CD4-positive, alpha-beta T cell treated with Interleukin-17A for 4 hours (primary cell): Measurements from ENCODE around the gene NELL1.

ENCODE experiments used
- DNase-seq: peaks from one replicate; pipeline ENCODE4 v3.0.0-alpha.2; 2020; ENCODE audit warnings: mixed read lengths

Gene NELL1

DNA sequence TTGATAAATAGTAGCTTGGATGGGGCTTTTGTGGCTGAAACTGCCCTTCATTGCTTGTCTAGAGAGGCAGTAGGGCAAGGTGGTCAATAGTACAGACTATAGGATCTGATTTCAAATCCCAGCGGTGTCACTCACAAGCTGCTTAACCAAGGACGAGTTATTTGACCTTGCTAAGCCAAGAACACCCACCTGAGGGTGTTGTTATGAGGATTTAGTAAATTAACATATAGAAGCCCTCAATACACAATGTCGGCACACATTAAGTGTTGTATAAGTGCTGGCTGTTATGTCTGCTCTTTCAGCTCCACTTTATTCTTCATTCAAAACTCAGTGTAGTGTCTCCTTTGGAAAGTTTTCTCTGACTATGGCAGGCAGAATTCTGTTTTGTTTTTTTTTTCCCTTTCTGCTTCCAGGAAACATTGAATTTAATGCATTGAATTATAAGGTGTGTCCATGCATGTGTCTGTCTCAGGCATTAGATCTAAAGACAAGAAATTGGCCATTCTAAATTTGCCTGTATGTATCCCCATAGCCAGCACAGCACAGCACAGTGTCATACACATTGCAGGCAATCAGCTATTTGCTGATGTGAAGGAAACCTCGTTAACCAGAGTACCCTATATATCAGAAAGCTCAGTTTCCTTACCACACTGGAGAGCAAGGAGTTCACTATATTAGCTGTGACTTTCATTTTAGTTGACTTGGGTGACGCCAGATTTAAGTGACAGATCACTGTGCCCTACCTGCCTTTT lies 212.1 kb downstream of the NELL1 start:
- no peak for DNase-seq

DNA sequence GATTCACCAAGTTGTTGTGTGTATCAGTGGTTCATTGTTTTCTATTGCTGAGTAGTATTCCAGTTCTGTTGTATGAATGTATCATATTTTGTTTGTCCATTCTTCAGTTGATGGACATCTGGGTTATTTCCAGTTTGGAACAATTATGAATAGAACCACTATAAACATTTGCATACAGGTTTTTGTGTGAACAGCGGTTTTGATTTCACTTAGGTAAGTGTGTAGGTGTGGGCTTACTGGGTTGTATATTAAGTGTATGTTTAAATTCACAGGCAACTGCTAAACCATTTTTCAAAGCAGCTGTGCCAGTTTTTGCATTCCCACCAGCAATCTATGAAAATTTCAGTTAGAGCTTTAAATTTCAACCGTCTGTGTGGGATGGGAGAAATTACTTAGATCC lies 217.8 kb downstream of the NELL1 start:
- no peak for DNase-seq

DNA sequence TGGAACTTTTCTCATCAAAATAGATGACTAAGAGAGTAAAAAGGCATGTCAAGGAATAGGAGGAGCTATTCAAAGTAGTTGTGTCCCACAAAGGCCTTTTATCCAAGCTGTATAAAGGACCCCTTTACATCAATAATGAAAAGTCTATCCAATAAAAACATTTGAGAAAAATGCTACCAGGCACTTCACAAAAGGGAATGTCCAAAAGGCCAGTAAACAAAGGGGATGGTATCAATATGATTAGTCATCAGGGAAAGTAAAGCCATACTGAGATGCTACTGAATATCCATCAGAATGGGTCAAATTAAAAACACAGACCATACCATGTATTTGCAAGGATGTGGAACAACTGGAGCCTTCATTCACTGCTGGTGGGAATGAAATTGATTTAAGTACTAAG lies 224.9 kb downstream of the NELL1 start:
- no peak for DNase-seq

DNA sequence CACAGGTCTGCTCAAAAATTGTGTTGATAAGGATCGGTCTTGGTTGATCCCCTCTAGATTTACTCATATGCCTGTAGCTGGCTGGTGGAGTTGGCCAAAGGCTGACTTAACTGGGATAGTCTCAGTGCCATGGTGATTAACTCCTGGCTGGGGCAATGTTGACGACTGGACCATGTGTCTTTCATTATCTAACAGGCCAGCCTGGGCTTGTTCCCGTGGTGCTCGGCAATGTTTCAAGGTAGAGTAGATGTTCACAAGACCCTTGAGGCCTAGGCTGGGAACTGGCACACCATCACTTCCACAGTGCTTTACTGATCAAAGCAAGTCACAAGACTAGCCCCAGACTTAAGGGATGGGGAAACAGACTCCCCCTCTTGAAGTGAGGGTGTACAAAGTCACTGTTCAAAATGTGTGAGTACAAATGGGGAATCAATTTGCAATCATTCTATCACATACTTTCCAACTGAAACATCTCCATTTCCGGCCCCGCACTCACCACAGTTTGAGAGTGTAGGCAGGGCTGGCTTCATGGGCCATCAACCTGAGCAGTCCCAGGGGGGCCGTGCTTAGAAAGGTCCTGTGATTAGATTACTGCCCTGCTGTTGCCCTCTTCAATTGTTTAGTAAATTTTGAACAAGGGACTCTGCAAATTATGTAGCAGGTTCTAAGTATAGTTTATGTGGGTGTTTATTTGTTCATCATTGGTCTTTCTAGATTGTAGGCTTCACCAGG lies 240.8 kb downstream of the NELL1 start:
- no peak for DNase-seq

DNA sequence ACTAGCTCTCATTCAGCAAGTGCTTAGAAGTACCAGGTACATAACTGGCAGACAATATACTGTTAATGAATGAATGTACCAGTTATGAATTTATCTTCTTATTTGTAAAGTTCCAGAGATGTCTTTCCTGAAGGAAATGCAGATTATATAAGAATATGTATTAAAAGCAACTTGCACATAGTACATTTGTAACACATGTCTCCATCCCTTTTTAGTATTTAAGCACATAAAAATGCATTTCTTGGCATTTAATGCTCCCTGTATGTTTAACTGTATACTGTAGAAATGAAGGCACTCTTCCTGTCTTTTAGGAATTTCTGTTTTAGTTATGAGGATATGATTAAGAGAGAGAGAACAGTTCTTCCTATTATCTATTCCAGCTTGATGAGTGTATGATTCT lies 241.3 kb downstream of the NELL1 start:
- DNase-seq: no peak

DNA sequence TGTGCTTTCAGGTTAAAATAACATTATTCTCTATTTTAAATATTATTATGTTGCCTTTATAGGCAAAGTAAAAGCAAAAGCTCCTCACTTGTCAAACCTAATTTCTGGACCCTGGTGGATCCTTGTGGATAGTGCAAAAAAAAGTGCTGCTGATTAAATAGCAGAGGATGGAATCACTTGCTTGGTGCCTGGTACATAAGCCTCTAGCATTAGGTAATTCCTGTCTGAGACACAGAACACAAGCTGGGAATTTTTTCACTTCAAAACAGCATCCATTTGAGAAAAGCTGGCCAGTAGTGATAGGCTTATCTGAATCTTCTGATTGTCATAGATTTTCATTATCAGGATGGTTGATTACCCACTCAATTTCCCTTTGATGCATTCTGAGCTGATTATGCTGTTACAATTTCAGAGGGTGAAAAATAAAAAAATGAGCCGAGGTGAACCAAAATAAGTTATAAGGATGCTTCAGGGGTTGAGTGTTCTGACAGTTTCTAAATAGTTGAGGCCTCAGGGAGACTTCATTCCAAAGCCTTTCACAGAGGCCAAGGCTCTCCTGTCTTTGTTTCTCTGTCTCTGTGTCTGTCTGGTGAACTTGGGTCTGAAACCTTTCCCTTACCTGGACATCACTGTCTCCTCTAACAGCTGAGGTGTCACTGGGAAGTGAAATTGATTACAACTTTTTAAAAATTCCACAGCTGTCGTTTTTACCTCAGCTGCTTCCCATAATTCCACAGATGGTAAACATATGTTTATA lies 242.9 kb downstream of the NELL1 start:
- DNase-seq: no peak

DNA sequence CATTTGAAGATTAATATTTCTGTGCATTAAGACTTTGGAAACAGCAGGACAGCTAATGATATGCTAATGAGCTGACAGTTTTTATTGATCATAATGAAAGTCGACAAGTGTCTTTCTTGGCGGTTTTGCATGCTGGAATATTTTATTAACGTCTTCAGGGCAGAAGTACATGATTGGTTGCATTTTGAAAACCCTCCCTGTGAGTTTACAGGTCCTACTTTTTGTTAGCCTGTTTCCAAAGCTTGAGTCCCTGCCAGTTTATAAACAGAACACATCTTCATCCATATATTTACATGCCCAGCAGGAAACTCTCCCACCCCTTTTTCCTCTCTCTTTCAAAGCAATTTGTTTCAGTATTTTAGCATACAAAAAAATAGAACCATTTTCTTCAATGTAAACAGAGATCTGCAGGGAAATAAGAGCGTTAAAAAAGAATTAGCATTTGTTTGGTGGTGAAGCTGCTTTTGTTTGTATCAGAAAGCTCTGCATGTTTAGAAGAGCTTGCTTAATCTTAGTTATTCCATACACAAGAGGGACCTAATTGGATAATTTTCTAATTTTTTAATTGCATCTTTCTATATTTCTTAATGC lies 243.6 kb downstream of the NELL1 start:
- DNase-seq: no peak

DNA sequence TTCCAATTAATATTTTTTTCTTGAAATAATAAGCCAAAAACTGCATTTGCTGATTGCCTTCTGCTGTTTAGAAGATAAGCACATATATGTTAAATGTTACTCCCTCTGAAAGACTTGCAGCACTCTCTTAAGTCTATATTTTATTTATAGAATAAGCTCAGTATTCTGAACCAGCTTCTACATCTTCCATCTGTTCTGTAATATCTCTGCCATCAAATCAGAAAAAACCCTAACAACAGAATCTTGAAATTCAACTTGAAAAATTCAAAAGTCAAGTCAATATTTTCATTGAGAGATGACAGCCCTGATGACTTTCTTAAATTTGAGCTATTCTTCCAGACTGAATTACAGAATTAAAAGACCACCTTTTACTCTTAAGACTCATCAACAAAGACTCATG lies 247.9 kb downstream of the NELL1 start:
- no peak for DNase-seq

DNA sequence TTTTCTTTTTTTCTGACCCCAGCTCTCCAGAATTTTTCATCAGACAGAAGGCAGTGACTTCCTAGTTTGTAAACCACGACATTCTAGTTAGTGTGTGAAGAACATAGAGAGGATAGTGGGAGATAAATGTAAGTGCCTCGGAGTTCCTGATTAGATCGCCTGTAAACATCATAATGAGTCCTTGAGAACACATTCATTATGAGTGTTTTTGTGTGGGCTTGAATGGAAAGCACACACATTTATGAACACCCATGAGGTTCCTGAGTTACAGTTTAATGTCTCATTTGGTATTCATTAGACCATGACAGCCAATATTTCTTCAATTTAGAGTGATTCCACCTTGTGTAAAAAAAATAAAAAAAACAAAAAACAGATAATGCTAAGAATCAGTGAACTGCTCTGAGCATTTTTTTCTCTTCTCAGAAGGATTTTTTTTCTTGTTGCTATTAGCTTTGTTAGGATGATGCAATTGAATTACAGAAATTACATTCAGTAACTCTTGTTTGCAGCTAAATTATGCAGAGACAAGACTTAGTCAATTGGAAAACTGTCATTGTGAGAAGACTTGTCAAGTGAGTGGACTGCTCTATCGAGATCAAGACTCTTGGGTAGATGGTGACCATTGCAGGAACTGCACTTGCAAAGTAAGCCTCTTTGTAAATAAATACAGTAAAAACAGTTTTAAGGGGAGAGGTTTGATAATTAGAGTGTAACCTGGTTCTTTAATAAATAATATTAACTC lies 257.6 kb downstream of the NELL1 start:
- DNase-seq: no peak

DNA sequence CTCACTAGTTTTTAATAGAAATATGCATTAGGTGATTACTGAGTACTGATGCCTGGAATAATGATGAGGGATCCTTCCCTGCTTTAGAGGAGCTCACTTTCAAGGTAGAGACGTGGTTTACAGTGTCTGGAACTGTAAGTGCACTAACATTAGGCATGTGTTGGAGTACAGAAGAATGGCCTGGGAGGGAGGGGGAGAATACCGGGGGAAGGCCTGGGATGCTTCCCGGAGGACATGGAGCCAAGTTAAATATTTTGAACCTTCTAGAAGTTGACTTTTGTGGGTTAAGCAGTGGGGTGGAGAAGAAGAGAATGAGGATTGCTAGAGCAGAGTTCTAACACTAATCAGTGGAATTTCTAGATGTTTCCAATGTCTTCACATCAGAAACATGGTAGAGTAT lies 261.6 kb downstream of the NELL1 start:
- no peak for DNase-seq

DNA sequence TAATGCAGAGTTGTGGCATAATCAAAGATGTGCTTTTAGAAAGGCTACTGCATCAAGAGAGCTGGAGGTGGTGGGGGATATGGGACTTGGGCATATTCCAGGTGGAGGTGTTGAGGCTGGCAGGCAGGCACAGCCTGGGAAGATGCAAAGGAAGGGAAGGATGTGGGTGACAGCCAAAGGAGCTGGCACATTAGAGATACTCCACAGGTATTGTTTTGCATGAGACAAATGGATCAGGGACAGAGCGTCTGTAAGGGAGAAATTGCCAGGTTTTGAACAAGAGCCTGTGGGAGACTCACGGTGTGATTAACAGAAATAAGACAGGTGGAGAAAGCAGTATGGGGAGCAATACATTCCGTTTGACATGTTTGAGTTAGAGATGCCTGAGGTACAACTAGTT lies 263.7 kb downstream of the NELL1 start:
- DNase-seq: no peak

DNA sequence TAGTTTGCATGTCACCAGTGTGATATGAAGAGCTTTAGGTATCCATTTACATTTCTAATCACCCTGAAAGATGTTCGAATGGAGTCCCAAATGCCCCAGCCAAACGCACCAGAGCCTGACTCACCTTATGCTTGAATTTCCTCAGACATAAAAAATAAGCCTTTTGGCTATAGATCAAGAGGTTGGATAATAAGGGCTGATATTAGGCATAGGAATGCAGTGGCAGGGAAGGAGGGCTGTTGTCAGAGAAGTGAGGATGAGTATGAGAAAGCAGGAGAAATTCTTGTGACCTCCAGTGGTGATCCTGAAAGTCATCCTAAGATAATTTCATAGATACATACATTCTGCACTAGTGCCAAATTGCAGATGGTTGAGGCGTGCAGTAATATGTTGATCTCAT lies 264.6 kb downstream of the NELL1 start:
- DNase-seq: no peak

DNA sequence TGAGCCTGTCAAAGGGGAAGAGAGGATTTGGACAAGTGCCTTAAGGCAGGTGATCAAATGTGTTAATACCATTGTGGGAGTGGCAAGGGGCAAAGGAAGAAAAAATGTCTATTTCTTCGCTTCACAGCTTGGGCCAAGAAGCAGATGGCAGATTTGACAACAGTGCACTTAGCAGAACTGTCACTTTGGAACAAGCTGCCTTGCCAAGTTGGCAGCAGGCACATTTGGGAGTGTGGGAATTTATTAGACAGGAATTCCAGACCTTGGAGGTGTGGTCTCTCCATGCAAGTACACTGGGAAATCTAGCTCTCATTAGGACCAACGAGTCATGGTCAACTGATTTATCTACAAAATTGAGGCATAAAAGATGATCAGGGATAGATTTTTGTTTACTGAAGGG lies 265.1 kb downstream of the NELL1 start:
- DNase-seq: no peak

DNA sequence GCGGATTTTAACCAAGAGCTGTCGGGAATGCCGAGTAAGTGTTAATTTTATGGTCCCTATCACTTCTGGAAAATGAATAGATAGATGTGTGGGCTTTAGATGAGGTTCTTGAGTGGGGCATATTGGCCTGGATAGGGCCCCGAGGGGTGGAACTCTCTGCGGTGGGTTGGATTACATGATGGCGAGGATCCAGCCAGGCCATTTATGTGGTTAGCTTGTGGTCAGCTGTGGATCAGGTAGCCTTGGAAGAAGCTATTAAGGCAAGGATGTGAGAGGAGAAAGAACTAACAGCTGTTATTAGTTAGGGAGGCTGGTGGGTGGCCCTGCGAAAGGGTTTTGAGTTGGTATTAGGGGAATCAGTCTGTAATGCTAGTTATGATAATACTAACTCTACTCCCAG lies 268.4 kb downstream of the NELL1 start:
- DNase-seq: no peak

DNA sequence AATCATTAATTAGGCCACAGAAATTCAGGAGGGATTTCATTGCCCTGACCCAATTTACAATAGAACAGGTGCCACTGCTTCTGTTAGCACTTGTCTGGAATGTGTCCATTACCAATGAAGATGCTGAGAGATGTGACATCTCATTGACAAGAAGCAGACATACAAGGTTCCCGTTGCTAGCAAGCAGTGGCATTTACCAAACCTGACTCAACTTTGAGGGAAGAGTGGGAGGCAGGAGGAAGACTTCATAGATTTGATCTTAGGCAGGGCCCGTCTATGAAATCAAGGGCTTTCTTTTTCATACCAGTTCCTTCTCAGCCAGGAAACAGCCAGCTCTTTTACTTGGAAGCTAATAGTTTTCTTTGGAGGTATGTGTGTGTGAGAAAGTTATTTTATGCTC lies 280.2 kb downstream of the NELL1 start:
- DNase-seq: no peak

DNA sequence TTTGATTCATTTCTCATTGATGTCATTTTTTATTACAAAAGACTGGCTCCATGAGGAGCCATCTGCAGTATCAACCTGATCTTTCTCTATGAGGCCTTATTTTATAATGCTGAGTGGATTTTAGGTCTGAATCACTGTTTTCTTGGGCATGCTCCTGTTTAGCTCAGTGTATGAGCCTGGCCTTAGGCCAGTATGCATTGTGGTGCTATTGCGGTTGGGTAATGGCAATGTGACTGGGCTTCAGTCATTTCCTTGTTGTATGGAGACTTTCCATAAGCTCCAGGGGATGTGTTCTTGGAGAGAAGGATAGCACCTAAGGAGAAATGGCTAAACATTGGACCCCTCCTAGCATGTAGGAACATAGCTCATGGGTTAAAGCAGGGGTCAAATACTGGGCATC lies 293.2 kb downstream of the NELL1 start:
- DNase-seq: no peak

DNA sequence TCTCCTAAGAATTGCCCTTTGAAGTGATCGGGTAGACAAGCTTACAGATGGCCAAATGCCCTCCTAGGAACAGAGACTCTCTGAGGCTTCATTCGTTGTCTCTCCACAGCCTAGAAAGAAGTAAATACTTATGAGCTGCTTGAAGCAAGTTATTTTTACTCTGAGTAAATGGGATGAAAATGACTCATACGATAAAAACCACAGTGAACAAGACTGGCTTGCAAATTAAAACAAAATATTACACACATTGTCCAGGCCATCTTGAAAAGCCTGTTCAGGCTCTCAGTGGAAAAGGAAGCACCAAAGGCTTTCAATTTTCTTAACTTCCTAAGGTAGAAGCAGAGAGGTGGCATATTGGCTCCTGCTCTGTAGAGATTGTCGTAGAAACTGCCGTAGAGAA lies 294.2 kb downstream of the NELL1 start:
- DNase-seq: no peak

DNA sequence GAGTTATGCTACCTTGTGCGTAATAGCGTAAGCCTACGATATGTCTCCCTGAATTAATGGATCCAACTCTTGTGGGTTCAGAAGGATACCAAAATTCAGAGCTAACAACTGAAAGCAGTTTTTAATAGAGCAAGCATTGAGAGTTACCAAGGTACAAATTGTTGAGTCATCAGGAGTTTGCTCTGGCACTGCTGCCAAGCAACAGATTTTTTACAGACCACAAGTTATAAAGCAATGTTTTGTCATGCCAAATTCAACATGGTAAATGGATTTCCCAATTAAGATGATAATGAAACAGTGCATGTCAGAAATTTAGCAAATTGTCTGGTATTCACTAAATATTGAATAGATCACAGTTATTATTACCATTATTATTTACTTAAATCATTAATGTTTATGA lies 295.6 kb downstream of the NELL1 start:
- no peak for DNase-seq

DNA sequence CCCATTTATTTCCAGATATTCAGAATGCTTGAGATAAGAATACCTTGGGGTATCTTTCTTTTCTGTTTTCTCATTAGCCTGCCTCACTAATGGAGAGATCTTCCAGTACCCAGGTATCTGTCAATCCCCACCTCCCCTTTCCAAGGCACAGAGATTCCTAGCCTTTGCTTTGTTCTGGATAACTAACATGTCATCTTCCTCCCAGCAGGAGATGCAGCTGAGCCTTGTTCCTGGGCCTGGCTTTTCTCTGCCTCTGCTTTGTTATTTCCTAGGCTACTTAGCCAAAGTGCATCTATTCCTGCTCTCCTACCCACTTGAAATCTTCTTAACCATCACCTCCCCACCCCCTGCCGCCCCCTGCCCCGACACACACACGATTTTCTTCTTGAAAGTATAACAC lies 297.1 kb downstream of the NELL1 start:
- no peak for DNase-seq

DNA sequence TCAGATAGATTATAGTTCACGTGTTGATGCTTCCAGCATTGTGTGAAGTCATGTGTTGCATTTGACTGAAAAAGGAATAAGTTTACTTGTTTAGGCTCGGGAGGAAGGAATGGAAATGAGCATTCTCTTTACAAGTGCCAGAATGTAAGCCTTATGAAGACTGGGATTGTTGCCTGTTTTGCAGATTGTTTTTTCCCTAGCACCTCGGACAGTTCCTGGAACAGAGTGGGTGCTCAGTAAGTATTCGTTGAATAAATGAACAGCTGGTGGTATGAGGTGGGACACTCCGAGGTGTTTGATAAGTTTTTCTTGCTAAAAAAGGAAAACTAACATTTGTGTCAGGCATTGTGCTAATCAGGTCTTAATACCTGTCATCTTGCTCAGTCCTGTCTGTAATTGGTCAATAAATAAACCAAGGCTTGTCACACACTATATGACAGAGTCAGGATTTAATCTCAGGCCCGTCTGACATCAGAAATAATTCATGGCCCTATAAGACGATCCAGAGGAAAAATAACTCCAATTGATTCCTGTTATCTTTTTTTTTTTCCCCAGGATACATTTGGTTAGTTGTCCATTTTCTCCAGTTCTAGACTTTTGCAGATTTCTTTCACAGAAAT lies 304.7 kb downstream of the NELL1 start:
- DNase-seq: no peak

DNA sequence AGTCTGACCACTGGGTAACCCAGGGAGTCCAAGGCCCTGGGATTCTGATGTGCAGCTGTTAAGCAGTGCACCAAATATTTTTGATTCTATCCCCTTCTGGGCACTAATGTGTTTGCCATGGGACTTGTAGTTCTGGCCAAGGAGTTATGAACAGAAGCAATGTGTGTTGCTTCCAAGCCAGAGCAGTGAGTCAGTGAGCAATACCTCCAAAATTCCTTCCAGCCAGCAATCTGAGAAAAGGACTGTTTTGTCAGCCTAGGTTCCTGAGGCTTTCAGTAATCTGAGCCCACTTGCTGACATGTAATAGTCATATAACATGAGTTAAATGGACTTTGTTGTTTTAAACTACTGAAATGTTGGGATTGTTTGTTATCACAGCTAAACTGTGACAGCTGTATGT lies 311.4 kb downstream of the NELL1 start:
- no peak for DNase-seq

DNA sequence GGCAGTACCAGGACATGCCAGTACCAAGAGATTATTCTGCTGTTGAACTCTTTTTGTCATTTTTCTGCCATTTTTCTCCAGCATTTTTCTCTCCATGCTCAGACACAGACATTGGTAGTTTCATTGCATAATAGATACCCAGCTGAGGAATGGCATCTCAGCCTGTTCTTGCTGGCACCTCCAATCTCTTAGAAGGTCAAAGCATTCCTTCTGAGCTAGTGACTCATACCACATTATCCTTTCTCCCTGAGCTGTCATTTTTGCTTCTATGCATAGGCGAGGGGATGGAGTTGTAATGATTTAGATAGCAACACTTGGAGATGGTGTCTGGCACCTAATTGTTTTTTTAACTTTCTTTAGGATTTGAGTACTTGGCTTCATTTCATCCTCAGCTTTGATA lies 321.1 kb downstream of the NELL1 start:
- no peak for DNase-seq
